RWPE1 (cell line): ENCODE measurements around the gene ARPC1A.
A peak's percentile ranks its signal among the peaks of the same experiment; 100 is the strongest.

Source experiments
- CTCF ChIA-PET: fragments of 350-600 bp; sonication (Branson Sonifier 250); formaldehyde crosslinking; extraction: SDS; loops from one replicate; lab custom pipeline; 2021; lab: Yijun Ruan, JAX
- POLR2A ChIA-PET: fragments of 400-600 bp; formaldehyde crosslinking; extraction: SDS; loops from one replicate; lab custom pipeline; 2020; ENCODE audit warnings: antibody characterized with exemption; ENCODE audit not compliant: low non-redundant PET; lab: Yijun Ruan, JAX
- DNase-seq: peaks from one replicate; pipeline ENCODE4 v3.0.0; 2012; ENCODE audit warnings: low spot score
- H3K27ac ChIP-seq: fragments of 450-650 bp; 2 replicates; pipeline ENCODE4 v1.5.1; 2017
- CTCF ChIP-seq: fragments of 450-650 bp; conservative IDR thresholded peaks from 2 replicates; pipeline ENCODE4 v1.5.1; 2017; ENCODE audit warnings: low read depth, mild to moderate bottlenecking

Gene ARPC1A

GRCh38 chr7:99366646-99367045 lies 40.9 kb downstream of the ARPC1A start:
- H3K27ac ChIP-seq, result peak overlapping the region; percentile 31
- CTCF ChIA-PET, result interaction anchor here (0.8 kb wide), 1 partner anchor 9 kb away, joined by 8 read pairs; no protein-coding TSS in a partner anchor
- no peak for TF ChIP-seq CTCF
- POLR2A ChIA-PET, result no interaction called here
- DNase-seq, result no peak

- DNase-seq, result peak; percentile 37
- ChIA-PET POLR2A (no interaction called here), CTCF (interaction anchor here (0.6 kb wide), 1 partner anchor 53 kb away, joined by 4 read pairs; no protein-coding TSS in a partner anchor)
- peak overlapping the region; percentile 97 for H3K27ac ChIP-seq
- TF ChIP-seq CTCF, result no peak
These were observed 43.2 kb downstream of the ARPC1A start for GRCh38 chr7:99368750-99369389.

- DNase-seq, result no peak
- TF ChIP-seq CTCF, result no peak
- ChIA-PET CTCF (interaction anchor here (0.6 kb wide), 1 partner anchor 51 kb away, joined by 7 read pairs; no protein-coding TSS in a partner anchor), POLR2A (interaction anchor here (0.6 to 0.7 kb wide), 2 partner anchors 10 to 25 kb away, joined by 4 to 5 read pairs; no protein-coding TSS in a partner anchor)
- H3K27ac ChIP-seq, result peak overlapping the region; percentile 97
These were observed 44.2 kb downstream of the ARPC1A start for GRCh38 chr7:99369767-99370391.

GRCh38 chr7:99371376-99371920 lies 45.8 kb downstream of the ARPC1A start:
- CTCF ChIA-PET, result interaction anchor here (0.6 kb wide), 1 partner anchor 314 kb away, joined by 4 read pairs; no protein-coding TSS in a partner anchor
- DNase-seq, result no peak
- TF ChIP-seq CTCF, result no peak
- POLR2A ChIA-PET, result no interaction called here
- peak overlapping the region; percentile 97 for H3K27ac ChIP-seq

GRCh38 chr7:99372275-99373090 lies 46.8 kb downstream of the ARPC1A start:
- DNase-seq, result no peak
- H3K27ac ChIP-seq, result peak overlapping the region; percentile 97
- ChIA-PET CTCF (no interaction called here), POLR2A (interaction anchor here (0.6 kb wide), 1 partner anchor 36 kb away, joined by 3 read pairs; the partner anchor contains the start of genes BUD31 and PDAP1)
- no peak for TF ChIP-seq CTCF
